Trophoblast cell (in vitro differentiated cells and primary cell): ENCODE results near the gene RAB11FIP5.

Experiments
- DNase-seq, 2 donors: peaks; one replicate each; pipeline ENCODE4 v3.0.0-alpha.2; 2016
- H2AFZ ChIP-seq: 2 replicates; pipeline ENCODE4 v1.6.1; 2013; ENCODE audit warnings: low read length, moderate library complexity, mild to moderate bottlenecking; ENCODE audit not compliant: insufficient read depth, poor library complexity
- H2AK5ac ChIP-seq: 2 replicates; pipeline ENCODE4 v1.6.1; 2013; ENCODE audit warnings: mild to moderate bottlenecking, low read length
- H2BK120ac ChIP-seq: 2 replicates; pipeline ENCODE4 v1.6.1; 2013; ENCODE audit warnings: low read length, mild to moderate bottlenecking, moderate library complexity; ENCODE audit not compliant: insufficient read depth, poor library complexity
- H2BK12ac ChIP-seq: 2 replicates; pipeline ENCODE4 v1.6.1; 2013; ENCODE audit warnings: mild to moderate bottlenecking, low read length, moderate library complexity
- H2BK5ac ChIP-seq: 2 replicates; pipeline ENCODE4 v1.6.1; 2013; ENCODE audit warnings: low read length, low read depth, moderate library complexity, mild to moderate bottlenecking; ENCODE audit not compliant: poor library complexity
- H3K14ac ChIP-seq: 2 replicates; pipeline ENCODE4 v1.6.1; 2013; ENCODE audit warnings: mild to moderate bottlenecking, low read length
- H3K18ac ChIP-seq: 2 replicates; pipeline ENCODE4 v1.6.1; 2013; ENCODE audit warnings: mild to moderate bottlenecking, low read length
- H3K23ac ChIP-seq: 2 replicates; pipeline ENCODE4 v1.6.1; 2013; ENCODE audit warnings: low read length
- H3K27ac ChIP-seq: 2 replicates; pipeline ENCODE4 v1.5.1; 2013; ENCODE audit warnings: low read depth, mild to moderate bottlenecking, inconsistent platforms, low read length, moderate library complexity
- H3K27me3 ChIP-seq: 2 replicates; pipeline ENCODE4 v1.6.1; 2013; ENCODE audit warnings: inconsistent platforms, mild to moderate bottlenecking, low read length, moderate library complexity; ENCODE audit not compliant: insufficient read depth
- H3K36me3 ChIP-seq, 2 experiments: 1 replicate in 1 of 2; 2 replicates in 1 of 2; pipeline ENCODE4 v1.6.1; 2013; ENCODE audit warnings: low read length in 2 of 2, mild to moderate bottlenecking in 2 of 2, moderate library complexity in 1 of 2; ENCODE audit not compliant: insufficient read depth in 2 of 2, control insufficient read depth in 1 of 2
- H3K4ac ChIP-seq: 2 replicates; pipeline ENCODE4 v1.6.1; 2013; ENCODE audit warnings: low read depth, mild to moderate bottlenecking, low read length, moderate library complexity
- H3K4me1 ChIP-seq, 2 experiments: 1 replicate in 1 of 2; 2 replicates in 1 of 2; pipeline ENCODE4 v1.6.1; 2013; ENCODE audit warnings: low read length in 2 of 2, mild to moderate bottlenecking in 2 of 2, moderate library complexity in 1 of 2; ENCODE audit not compliant: insufficient read depth in 2 of 2, control insufficient read depth in 1 of 2
- H3K4me2 ChIP-seq: 2 replicates; pipeline ENCODE4 v1.6.1; 2013; ENCODE audit warnings: inconsistent platforms, mild to moderate bottlenecking, low read length, moderate library complexity
- H3K4me3 ChIP-seq: 2 replicates; pipeline ENCODE4 v1.5.1; 2013; ENCODE audit warnings: mild to moderate bottlenecking, low read depth, low read length, inconsistent platforms
- H3K79me1 ChIP-seq: one replicate; pipeline ENCODE4 v1.6.1; 2013; ENCODE audit warnings: low read length
- H3K79me2 ChIP-seq: 2 replicates; pipeline ENCODE4 v1.6.1; 2013; ENCODE audit warnings: low read length, mild to moderate bottlenecking; ENCODE audit not compliant: control insufficient read depth, insufficient read depth, poor library complexity
- H3K9ac ChIP-seq: 2 replicates; pipeline ENCODE4 v1.6.1; 2013; ENCODE audit warnings: mild to moderate bottlenecking, low read length
- H3K9me3 ChIP-seq: 2 replicates; pipeline ENCODE4 v1.6.1; 2013; ENCODE audit warnings: low read depth, mild to moderate bottlenecking, control low read depth, inconsistent platforms, low read length; ENCODE audit not compliant: insufficient read depth
- H4K12ac ChIP-seq: 2 replicates; pipeline ENCODE4 v1.6.1; 2013; ENCODE audit warnings: low read depth, mild to moderate bottlenecking, low read length, moderate library complexity
- H4K8ac ChIP-seq: 2 replicates; pipeline ENCODE4 v1.6.1; 2013; ENCODE audit warnings: low read depth, mild to moderate bottlenecking, low read length, moderate library complexity
- H4K91ac ChIP-seq: one replicate; pipeline ENCODE4 v1.6.1; 2013; ENCODE audit warnings: low read depth, mild to moderate bottlenecking, low read length, moderate library complexity
- WGBS: extraction: QIAGEN DNeasy Blood & Tissue Kit; methylation state at CpG from one replicate; pipeline ENCODE4 v1.1.7; 2013; ENCODE audit warnings: missing lambda C conversion rate; ENCODE audit not compliant: insufficient read length, insufficient coverage; ENCODE audit errors: extremely low coverage; 5-methylcytosine and 5-hydroxymethylcytosine counted together

Gene RAB11FIP5

DNA sequence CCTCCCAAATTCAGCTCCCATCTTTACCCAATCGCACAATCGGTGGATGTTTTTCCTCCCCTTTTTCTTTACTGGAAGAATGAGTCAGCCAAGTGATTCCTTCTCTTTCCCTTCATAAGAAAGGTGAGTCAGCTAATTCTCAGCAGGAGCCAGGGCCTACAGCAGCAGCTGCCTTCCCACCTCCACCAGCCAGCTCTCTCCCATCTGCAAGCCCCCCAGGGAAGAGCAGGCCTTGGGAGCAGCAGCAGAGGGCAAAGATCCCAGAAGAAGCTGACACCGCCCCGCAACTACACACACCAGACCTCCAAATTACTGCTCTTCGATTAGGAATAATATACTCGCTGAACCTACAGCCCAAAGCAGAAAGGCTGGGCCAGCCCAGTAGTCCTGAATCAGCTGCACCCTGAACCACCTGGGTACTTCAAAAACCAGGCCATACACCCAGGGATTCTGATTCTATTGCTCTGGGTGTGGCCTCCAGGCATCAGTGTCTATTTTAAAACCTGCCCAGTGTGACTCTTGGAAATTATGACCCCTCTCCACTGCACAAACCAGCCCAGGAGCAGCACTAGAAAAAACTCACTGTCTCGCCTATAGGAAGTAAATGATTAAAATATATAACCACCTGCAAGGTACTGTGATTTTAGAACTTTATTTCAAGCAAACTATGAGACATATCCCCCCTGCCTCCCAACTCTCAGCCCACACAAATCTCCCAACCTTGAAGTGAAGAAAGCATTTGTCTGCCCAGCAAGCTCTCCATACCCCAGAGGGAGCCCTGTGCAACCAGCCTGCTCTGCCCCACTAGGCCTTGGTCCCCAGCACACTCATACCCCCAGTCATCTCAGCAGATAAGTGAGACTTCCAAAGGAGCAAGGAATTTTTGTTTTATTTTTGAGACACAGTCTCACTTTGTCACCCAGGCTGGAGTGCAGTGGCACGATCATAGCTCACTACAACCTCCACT lies 48.6 kb downstream of the RAB11FIP5 start:
- Histone ChIP-seq H2BK5ac (no peak overlapping the region), H3K14ac (no peak overlapping the region), H2BK12ac (no peak overlapping the region), H3K79me1 (peaks cover 2% of the 10 kb centered on the region), H3K4me1 (peaks cover 6 to 7% of the 10 kb centered on the region in 2 experiments), H3K79me2 (no peaks in the 10 kb centered on the region), H2BK120ac (no peak overlapping the region), H4K12ac (no peak overlapping the region), H4K91ac (no peak overlapping the region), H2AFZ (no peak overlapping the region), H2AK5ac (no peak overlapping the region), H3K9ac (no peak overlapping the region), H3K4me3 (no peak overlapping the region), H3K27me3 (no peaks in the 10 kb centered on the region), H3K27ac (no peak overlapping the region), H3K4ac (no peak overlapping the region), H3K23ac (no peak overlapping the region), H3K18ac (no peak overlapping the region), H3K9me3 (peaks cover 2% of the 10 kb centered on the region), H3K4me2 (no peak overlapping the region), H3K36me3 (no peaks in the 10 kb centered on the region), H4K8ac (no peak overlapping the region)
- no CpG with 5 or more reads among the region's 8 CpGs for WGBS
- no peak for DNase-seq

DNA sequence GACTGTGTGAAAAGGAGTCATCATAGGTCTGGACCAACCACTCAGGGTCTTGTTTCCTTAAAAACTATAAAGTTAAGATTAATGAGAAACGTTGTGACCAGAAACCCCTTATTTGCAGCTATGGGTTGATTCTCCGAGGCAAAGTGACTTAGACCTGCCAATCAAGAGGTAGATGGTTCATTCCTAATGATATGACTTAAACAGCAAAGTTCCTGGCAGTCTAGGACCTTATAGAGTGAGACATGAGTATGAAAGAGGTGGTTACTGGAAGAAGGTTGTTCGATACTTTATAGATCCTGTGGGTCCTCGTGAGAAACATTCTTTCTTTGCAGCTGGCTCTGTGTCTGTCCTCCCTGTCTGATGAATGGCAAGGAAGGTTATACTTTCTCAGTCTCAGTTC lies 49.3 kb downstream of the RAB11FIP5 start:
- Histone ChIP-seq H3K18ac (no peak overlapping the region), H2BK120ac (no peak overlapping the region), H3K79me2 (no peaks in the 10 kb centered on the region), H3K27me3 (no peaks in the 10 kb centered on the region), H3K27ac (no peak overlapping the region), H3K4me2 (no peak overlapping the region), H3K9me3 (peaks cover 2% of the 10 kb centered on the region), H4K12ac (no peak overlapping the region), H3K23ac (no peak overlapping the region), H4K8ac (no peak overlapping the region), H2BK12ac (no peak overlapping the region), H3K9ac (no peak overlapping the region), H3K36me3 (no peaks in the 10 kb centered on the region), H3K14ac (no peak overlapping the region), H3K4me3 (no peak overlapping the region), H3K4ac (no peak overlapping the region), H4K91ac (no peak overlapping the region), H3K79me1 (peaks cover 2% of the 10 kb centered on the region), H2BK5ac (no peak overlapping the region), H2AFZ (no peak overlapping the region), H3K4me1 (peaks cover 6% of the 10 kb centered on the region in 2 experiments), H2AK5ac (no peak overlapping the region)
- no CpG with 5 or more reads among the region's 4 CpGs for WGBS
- DNase-seq = no peak

DNA sequence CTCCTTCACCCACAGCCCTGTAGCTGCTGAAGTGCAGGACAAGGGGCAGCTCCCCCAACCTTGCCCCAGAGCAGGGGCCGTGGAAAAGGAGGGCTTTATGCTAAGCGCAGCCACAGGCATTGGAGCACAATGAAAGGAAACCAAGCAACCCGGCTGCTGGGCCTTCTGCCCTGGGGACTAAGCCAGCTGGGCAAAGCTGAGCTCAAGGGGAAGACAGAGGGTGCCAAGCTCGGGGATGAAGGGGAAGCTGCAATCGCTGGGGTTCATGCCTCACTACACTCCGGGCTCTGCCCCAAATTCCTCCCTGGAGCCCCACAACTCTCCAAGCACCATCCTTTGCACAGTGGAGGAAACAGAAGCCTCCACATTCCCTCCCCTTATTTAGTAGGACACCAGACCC lies 53.6 kb downstream of the RAB11FIP5 start:
- H3K18ac ChIP-seq = no peak overlapping the region
- H2AFZ ChIP-seq = no peak overlapping the region
- H3K27me3 ChIP-seq = no peaks in the 10 kb centered on the region
- H3K27ac ChIP-seq = no peak overlapping the region
- H3K36me3 ChIP-seq = peaks cover 0 to 8% of the 10 kb centered on the region in 2 experiments
- no peak overlapping the region for H2BK12ac ChIP-seq
- no peak overlapping the region for H2BK5ac ChIP-seq
- H3K4me1 ChIP-seq = peaks cover under 1 to 3% of the 10 kb centered on the region in 2 experiments
- H4K91ac ChIP-seq = no peak overlapping the region
- H3K9ac ChIP-seq = no peak overlapping the region
- H3K9me3 ChIP-seq = no peaks in the 10 kb centered on the region
- no peak overlapping the region for H3K4me3 ChIP-seq
- no peak overlapping the region for H3K14ac ChIP-seq
- no peaks in the 10 kb centered on the region for H3K79me2 ChIP-seq
- no peak overlapping the region for H3K23ac ChIP-seq
- WGBS = no CpG with 5 or more reads among the region's 6 CpGs
- no peak overlapping the region for H2AK5ac ChIP-seq
- H4K12ac ChIP-seq = no peak overlapping the region
- no peak overlapping the region for H3K4ac ChIP-seq
- no peak overlapping the region for H4K8ac ChIP-seq
- H3K79me1 ChIP-seq = no peaks in the 10 kb centered on the region
- no peak overlapping the region for H2BK120ac ChIP-seq
- H3K4me2 ChIP-seq = no peak overlapping the region
- DNase-seq = no peak

DNA sequence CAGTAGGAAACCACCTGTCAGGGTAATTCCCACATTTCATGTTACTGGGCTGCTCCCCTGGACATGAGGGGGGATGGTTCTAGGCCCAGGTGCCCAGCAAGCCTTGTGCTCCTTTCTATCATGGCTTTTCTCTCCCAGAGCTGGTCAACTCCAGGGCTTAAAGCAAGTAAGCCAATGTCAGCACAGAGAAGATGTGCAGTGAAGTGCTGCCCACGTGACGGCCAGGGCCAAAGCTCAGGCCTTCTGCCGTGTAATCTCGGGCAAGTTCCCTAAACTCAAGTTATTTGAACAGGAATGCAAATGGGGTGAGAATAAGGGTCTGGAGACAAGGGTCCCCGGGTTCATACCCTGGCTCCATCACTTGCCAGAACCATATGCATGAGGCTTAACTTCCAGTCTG lies 57.8 kb downstream of the RAB11FIP5 start:
- peaks cover 0 to 8% of the 10 kb centered on the region in 2 experiments for H3K36me3 ChIP-seq
- no peaks in the 10 kb centered on the region for H3K79me2 ChIP-seq
- no peak overlapping the region for H2BK120ac ChIP-seq
- H3K4me3 ChIP-seq = no peak overlapping the region
- H2BK12ac ChIP-seq = no peak overlapping the region
- no CpG with 5 or more reads among the region's 5 CpGs for WGBS
- no peaks in the 10 kb centered on the region for H3K27me3 ChIP-seq
- H3K9ac ChIP-seq = no peak overlapping the region
- H4K91ac ChIP-seq = no peak overlapping the region
- no peak overlapping the region for H4K12ac ChIP-seq
- H2AK5ac ChIP-seq = no peak overlapping the region
- H3K14ac ChIP-seq = no peak overlapping the region
- H3K79me1 ChIP-seq = peaks cover 3% of the 10 kb centered on the region
- H3K18ac ChIP-seq = no peak overlapping the region
- no peak overlapping the region for H2BK5ac ChIP-seq
- H3K23ac ChIP-seq = no peak overlapping the region
- no peak overlapping the region for H3K27ac ChIP-seq
- no peak overlapping the region for H2AFZ ChIP-seq
- H4K8ac ChIP-seq = no peak overlapping the region
- no peak for DNase-seq
- no peak overlapping the region for H3K4me2 ChIP-seq
- H3K4me1 ChIP-seq = peaks cover 4 to 6% of the 10 kb centered on the region in 2 experiments
- H3K9me3 ChIP-seq = no peaks in the 10 kb centered on the region
- H3K4ac ChIP-seq = no peak overlapping the region
